ENCODE measurements around the gene SNX6.

DNA sequence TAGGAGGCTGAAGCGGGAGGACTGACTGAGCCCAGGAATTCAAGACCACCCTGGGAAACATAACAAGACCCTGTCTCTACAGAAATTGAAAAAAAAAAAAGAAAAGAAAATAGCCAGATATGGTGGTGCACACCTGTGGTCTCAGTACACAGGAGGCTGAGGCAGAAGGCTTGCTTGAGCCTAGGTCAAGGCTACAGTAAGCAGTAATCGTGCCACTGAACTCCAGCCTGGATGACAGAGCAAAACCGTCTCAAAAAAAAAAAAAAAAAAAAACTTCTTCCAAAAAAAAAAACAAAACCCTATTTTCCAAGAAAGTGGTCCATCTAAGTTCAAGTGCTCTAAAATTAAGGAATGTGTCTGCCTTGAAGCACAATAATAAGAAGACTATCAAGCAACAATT is 19.8 kb downstream of the SNX6 start:
- TF ChIP-seq, protein P1, sequence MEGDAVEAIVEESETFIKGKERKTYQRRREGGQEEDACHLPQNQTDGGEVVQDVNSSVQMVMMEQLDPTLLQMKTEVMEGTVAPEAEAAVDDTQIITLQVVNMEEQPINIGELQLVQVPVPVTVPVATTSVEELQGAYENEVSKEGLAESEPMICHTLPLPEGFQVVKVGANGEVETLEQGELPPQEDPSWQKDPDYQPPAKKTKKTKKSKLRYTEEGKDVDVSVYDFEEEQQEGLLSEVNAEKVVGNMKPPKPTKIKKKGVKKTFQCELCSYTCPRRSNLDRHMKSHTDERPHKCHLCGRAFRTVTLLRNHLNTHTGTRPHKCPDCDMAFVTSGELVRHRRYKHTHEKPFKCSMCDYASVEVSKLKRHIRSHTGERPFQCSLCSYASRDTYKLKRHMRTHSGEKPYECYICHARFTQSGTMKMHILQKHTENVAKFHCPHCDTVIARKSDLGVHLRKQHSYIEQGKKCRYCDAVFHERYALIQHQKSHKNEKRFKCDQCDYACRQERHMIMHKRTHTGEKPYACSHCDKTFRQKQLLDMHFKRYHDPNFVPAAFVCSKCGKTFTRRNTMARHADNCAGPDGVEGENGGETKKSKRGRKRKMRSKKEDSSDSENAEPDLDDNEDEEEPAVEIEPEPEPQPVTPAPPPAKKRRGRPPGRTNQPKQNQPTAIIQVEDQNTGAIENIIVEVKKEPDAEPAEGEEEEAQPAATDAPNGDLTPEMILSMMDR (conservative IDR thresholded peaks at IDR 0.05; ENCODE audit: low read depth in 2 of 2), result no peak
- TF ChIP-seq EZH2phosphoT487 (IDR thresholded peaks at IDR 0.05; ENCODE audit: unreplicated experiment), result no peak
- TF ChIP-seq, protein P2, sequence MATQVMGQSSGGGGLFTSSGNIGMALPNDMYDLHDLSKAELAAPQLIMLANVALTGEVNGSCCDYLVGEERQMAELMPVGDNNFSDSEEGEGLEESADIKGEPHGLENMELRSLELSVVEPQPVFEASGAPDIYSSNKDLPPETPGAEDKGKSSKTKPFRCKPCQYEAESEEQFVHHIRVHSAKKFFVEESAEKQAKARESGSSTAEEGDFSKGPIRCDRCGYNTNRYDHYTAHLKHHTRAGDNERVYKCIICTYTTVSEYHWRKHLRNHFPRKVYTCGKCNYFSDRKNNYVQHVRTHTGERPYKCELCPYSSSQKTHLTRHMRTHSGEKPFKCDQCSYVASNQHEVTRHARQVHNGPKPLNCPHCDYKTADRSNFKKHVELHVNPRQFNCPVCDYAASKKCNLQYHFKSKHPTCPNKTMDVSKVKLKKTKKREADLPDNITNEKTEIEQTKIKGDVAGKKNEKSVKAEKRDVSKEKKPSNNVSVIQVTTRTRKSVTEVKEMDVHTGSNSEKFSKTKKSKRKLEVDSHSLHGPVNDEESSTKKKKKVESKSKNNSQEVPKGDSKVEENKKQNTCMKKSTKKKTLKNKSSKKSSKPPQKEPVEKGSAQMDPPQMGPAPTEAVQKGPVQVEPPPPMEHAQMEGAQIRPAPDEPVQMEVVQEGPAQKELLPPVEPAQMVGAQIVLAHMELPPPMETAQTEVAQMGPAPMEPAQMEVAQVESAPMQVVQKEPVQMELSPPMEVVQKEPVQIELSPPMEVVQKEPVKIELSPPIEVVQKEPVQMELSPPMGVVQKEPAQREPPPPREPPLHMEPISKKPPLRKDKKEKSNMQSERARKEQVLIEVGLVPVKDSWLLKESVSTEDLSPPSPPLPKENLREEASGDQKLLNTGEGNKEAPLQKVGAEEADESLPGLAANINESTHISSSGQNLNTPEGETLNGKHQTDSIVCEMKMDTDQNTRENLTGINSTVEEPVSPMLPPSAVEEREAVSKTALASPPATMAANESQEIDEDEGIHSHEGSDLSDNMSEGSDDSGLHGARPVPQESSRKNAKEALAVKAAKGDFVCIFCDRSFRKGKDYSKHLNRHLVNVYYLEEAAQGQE (IDR thresholded peaks at IDR 0.05; ENCODE audit: unreplicated experiment), result no peak
